HG03378 (cell line): ENCODE measurements around the gene LRRC45.

Experiments
- ATAC-seq: cut with Tn5 transposase; IDR thresholded peaks from one replicate; pipeline ENCODE4 v1.9.1; 2021; ENCODE audit warnings: mild to moderate bottlenecking, moderate library complexity; ENCODE audit not compliant: unreplicated experiment

The LRRC45 gene

GRCh38 chr17:82006468-82007227, 16.5 kb upstream of the LRRC45 start:
- no peak for ATAC-seq

DNA sequence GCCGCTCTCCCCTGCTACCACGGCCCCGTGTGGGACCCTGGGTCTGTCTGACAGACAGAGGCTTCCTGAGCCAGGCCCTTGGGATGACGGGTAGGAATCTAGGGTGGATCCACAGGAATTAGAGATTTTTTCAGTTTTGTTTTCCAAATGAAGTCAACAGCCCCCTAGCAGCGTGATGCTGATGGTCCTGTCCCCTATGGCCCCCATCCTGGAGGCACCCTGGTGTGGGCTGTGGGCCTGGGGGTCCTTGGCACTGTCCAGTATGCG, 15.9 kb upstream of the LRRC45 start:
- no peak for ATAC-seq

DNA sequence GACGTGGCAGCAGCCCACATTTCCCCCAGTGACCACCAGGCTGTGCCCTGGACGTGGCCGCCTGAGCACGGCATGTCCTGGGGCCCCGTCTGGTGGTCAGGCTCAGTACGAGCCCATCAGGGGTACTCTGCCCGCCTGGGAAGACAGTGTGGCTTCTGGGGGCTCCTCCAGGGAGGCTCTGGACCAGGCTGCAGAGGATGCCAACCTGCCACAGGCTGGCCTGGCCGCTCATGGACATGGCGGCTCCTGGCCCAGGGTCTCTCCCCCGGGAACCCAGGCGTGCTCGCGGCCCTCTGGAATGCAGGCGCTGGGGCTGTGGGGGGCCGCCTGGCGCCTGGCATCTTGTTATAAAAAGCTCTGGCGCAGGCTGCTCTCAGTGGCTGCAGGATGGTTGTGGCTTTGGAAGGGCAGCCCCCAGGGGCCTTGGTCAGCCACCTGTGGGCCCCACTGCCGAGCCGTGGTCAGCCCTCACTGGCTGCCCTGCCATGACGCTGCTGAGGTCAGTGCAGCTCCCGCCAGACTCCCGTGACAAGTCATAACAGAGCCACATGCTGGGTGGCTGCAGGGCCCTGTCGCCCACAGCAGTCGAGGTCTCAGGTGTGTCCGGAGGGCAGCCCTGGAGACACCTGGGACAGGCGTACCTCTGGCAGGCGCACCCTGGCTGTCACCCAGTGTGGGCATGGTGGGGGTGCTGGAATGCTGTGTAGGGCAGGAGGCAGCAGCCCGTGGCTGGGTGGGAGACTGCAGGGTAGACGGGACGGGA, 15.4 kb upstream of the LRRC45 start:
- no peak for ATAC-seq

DNA sequence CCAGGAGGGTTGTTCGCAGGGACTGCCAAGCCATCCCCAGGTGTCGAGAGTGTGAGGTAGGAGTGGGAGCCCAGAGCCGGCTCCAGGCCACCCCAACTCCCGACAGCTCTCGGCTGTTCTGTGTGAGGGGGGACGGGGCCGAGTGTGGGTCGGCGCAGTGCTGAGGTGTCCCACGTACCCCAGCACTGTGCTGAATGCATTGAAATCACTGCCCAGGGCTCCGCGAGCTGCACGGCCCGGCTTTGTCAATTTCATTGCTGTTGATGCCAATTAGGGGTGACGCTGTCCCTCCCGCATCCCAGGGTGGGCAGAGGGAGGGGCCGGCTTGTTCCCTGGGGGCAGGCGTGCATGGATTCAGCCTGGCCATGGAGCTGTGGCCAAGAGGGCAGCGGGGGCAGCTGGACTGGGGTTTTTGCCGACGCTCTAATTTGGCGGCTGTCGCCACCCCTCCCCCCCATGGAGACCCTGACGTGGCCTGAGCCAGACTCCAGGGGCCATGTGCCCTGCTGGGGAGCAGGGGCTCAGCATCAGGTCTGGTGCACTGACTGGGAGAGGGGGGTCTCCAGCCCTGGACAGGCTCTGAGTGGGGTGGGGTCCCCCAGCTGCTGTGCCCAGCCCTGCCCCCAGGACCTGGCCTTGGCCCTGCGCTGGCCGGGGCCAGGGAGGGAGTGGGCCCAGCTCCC, 14.7 kb upstream of the LRRC45 start:
- no peak for ATAC-seq

DNA sequence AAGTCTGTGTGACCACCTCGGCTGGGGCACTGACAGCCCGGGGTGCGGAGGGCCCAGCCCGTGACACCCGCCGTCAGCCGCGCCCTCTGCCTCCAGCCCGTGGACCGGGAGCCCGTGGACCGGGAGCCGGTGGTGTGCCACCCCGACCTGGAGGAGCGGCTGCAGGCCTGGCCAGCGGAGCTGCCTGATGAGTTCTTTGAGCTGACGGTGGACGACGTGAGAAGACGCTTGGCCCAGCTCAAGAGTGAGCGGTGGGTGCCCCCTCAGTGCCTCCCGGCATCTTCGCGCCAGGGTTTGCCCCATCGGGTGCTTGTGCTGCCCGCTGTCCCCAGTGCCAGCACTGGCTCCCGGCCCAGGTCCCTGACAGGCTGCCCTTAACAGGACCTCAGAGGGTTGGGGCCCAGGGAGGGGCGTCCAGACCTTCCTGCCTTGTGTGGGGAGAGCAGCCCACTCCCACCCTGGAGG, 14.1 kb upstream of the LRRC45 start:
- ATAC-seq, result no peak

- ATAC-seq, result no peak
These were observed 13.7 kb upstream of the LRRC45 start for GRCh38 chr17:82009413-82009812.

GRCh38 chr17:82010575-82011525, 12.3 kb upstream of the LRRC45 start:
- no peak for ATAC-seq

DNA sequence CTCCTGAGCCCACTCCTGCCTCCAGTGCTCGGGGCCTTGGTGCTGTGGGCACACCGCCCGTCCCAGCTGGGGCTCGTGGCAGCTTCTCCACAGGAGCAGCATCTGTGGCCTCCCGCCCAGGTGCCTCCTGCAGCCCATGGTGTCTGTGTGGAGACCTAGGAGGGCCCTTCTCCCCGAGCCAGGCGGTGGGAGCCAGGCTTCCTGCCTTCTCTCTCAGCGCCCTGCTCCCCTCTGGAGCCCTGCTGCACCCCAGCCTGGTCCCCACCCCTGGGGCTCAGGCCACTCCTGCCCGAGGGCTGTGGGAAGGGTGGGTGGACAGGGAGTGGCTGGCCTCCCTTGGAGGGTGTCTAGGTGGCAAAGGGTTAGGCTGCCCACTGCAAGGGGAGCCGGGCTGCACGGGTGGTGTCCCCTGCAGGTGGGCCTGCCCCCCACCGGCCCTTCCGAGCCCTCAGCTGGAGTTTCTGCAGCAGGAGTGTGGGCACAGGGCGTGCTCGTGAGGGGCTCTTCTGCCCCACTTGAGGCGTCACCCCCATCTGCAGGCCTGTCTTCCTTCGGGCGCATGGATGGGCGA, 11.4 kb upstream of the LRRC45 start:
- no peak for ATAC-seq

GRCh38 chr17:82012261-82012639, 10.9 kb upstream of the LRRC45 start:
- no peak for ATAC-seq

DNA sequence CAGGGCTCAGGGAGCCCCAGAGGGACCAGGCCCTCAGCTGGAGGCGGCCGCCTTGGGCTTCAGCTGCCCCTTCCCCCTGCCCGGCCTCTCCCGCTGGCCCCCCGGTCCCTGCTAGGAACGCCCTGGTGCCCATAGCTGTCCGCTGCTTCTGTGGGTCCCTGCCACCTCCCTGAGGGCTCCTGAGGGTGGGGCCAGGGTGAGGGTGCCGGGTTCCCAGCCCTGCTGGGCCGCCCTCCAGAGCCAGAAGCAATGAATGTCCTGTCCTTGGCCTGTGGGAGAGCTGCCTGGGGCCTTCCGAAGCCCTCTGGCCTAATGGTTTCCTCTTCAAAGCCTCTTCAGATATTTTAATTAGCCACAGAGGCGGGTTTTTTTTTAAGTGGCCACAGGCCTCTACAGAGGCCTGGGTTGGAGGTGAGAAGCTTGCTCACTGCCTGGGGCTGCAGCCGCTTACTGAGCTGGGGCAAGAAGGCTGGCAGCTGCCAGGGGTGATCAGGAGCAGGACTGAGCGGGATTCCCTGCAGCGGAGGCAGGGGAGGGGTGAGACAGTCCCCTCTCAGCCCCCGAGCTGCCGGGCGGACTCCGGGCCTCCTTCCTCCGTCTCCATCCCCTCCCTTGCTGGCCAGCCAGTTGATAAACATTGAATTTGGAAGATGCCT, 10.3 kb upstream of the LRRC45 start:
- no peak for ATAC-seq

- ATAC-seq, result no peak
These were observed 9.8 kb upstream of the LRRC45 start for GRCh38 chr17:82013341-82013740.

DNA sequence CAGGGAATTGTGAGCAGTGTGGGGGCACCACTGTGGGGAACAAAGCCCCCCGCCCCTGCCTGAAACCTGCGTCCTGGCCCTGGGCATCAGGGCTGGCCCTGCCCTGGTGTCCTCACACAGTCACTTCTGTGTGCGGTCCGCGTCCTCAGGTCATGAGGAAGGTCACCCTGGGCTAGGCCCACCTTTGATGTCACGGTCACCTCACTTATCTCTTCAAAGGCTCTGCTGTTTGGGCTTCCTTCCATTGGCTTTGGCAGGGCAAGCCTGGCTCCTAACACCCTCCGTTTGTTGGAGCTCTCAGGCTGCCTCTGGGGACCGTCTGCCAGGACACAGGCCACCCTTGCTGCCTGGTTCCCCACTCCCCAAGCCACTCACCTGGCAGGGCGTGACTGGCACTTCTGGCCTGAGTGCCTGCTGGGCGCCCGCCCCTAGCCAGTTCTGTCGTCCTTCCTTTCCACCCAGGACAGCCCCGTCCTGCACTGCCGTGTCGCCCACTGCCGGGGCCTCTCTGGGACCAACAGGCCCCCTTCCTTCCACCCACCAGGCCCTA, 9.3 kb upstream of the LRRC45 start:
- no peak for ATAC-seq

DNA sequence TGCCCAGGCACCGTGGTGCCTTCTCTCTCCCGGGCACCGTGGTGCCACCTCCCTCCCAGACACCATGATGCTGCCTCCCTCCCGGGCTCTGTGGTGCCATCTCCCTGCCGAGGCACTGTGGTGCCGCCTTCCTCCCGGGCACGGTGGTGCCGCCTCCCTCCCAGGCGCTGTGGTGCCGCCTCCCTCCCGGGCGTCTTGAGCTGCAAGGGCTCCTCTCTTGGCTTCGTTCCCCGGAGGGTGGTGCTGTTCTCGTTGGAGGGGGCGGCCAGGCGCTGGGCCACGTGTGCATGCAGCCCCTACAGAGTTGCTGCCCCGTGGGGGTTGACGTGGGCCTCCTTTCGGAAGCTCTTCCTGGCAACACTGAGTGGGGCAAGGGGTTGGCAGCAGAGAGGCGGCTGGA, 8.7 kb upstream of the LRRC45 start:
- ATAC-seq, result no peak

DNA sequence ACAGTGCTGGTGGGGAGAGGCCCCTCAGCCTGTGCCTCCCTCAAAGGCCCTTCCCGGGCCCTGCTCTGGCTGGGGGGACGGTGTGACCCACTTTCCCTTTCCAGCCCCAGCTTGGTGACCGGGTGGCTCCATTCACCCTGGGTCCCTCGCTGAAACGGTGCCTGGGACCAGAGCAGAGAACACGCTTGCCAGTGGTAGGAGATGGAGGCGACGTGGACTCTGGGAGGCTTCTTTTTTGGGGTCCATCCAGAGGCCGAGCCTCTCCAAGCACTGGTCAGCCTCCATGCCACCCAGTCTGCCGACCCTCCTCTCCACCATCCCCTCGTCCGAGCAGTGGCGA, 8.2 kb upstream of the LRRC45 start:
- ATAC-seq, result no peak

DNA sequence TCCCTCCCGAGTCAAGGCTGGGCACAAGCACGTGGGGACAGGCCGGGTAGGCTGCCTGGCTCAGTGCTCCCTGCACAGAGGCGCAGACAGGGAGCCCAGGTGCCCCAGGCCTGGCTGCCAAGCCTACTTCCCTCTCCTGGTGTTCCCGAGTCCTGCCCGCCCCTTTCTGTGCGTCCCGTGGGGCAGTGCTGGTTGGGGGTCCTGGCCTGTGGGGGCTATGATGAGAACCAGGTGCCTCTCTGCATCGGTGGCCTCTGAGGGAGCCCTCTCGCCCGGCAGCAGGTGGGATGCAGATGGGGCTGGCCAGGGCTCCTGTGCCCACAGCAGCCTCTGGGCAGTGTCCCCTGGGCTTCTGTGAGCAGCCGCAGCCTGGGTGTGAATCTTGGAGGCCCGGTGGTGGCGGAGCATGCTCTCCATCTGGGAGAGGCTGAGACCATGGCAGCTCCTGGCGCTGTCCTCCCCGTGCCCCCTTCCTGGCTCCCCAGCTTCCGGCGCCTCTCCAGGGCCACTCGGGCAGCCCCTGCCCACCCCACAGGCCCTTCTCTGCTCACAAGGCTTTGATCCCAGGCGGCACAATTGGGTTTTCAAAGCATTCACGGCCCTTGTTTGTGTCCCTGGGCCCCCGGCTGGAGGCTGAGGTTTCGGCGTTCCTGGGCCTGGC, 7.7 kb upstream of the LRRC45 start:
- no peak for ATAC-seq

DNA sequence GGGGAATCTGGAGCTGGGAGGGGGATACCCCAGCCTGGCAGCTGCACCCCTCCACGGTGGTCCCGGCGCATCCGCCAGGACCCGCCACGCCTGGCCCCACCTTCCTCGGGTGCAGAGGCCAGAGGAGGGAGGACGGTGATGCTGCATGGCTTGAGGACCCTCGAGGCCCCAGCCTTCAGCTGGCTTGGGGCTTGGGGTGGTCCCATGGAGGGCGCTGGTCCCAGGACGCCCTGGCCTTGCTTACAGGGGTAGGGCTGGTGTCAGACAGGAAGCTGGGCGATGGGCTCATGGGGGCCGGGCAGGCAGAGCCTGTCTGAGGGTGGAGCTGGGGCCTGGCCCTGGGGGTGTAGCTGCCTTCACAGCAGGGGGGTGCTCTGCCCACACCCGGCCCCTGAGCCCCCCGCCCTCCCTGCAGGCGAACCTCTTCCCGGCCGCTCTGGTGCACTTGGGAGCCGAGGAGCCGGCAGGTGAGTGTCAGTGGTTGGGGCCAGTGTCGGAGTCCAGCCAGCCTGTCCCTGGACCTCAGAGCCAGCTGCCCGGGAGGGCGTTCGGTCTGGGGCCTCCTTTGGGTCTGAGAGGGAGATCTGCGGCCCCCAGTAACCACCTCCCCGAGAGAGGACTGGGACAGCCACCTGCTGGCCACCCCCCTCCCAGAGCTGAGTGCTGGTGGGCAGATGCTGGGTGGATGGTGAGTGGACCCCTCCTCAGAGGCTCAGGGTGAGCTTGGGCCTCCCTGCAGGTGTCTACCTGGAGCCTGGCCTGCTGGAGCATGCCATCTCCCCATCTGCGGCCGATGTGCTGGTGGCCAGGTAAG, 6.8 kb upstream of the LRRC45 start:
- ATAC-seq, result no peak

DNA sequence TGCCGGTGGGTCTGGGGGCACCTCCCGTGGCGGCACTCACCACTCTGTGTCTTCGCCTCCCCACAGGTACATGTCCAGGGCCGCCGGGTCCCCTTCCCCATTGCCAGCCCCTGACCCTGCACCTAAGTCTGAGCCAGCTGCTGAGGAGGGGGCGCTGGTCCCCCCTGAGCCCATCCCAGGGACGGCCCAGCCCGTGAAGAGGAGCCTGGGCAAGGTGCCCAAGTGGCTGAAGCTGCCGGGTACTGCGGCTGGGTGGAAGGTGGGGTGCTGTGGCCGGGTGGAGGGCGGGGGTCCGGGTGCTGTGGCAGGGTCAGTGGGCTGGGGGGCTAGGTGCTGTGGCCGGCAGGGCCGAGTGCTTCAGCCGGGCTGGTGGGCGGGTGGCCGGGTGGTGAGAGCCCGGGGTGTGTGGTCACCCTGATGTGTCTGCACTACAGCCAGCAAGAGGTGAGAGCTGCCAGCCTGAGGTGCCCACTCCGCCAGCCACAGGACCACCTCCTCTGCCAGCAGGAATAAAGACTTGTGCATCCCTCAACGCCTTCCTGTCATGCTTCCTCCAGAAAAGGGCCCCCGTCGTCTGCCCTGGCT, 6.1 kb upstream of the LRRC45 start:
- ATAC-seq, result no peak

DNA sequence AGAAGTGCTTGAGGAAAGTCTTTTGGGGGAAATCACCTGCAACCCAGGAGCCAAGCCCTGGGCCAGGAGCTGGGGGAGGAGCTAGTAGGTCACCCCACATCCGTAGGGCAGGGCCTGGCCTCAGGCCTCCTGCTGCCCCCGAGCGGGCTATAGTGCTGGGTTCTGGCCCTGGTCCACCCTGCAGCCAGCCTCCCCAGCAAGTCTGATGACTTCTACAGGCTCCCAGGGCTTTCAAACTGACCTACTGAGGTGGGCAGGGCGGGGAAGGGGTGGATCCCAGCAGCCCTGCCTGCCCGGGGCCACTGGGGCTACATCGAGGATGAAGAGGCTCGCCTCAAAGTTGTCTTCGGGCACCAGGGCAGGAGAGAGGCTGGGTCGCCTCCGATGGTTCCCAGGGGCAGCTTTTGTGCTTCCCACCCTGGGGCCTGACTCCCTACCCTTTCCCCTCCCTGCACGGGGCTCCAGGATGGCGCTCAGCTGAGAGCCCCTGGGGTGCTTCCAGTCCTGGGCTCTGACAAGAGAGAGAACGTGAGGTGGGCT, 5.4 kb upstream of the LRRC45 start:
- ATAC-seq, result no peak
